Stimulated activated CD8-positive, alpha-beta memory T cell treated with anti-CD3 and anti-CD28 coated beads, Interleukin-15, amount 100 ng/mL, for 48 hours (primary cell): Measurements from ENCODE around the gene C16orf74.

Experiments
- DNase-seq, 2 donors: peaks; one replicate each; pipeline ENCODE4 v3.0.0-alpha.2; 2020; ENCODE audit warnings: low read depth in 2 of 2

Gene C16orf74

DNA sequence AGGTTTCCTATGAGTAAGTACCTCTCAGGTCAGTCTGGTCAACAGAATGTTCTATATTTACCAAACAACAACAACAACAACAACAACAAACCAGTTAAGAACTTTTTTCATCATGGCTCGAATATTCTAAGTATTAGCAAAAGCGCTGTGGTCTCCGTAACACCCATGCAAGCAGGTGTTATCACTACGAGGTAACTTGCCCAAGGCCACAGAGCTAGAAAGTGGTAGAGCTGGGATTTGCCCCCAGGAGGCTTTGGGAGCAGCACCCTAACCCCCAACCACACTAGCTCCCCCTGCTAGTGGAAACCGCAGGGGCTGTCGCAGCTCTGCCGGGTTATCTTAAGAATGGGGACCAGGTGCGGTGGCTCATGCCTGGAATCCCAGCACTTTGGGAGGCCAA, 23.9 kb upstream of the C16orf74 start:
- no peak for DNase-seq

DNA sequence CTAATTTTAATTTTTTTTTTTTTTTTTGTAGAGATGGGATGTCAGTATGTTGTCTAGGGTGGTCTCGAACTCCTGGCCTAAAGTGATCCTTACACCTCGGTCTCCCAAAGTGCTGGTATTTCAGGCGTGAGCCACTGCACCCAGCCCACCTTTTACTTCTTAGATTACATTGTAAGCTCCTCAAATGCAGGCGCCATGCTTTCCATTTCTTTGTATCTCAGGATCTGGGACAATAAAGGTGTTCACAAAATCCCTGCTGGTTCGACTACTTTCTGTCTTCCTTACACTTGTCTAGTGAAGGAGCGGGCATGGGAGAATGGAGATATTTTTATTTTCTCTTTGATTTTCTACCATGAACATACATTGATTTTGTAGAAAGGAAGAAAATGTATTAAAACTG, 23.2 kb upstream of the C16orf74 start:
- DNase-seq: no peak

DNA sequence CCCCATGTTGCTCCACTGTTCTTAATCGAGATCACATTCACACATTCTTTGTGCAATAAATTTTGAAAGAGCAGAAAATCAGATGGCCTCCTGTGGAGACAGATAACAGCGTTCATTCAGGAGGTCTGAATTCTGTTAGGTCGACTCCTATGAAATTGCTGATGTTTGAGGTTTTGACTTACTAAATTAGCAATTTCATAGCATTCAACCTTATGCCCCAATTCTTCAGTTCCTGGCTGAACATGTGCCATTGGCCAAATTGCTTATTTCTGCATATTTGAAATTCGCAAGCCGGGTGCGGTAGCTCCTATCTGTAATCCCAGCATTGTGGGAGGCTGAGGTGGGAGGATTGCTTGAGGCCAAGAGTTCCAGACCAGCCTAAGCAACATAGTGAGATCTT, 22.1 kb upstream of the C16orf74 start:
- DNase-seq: no peak

DNA sequence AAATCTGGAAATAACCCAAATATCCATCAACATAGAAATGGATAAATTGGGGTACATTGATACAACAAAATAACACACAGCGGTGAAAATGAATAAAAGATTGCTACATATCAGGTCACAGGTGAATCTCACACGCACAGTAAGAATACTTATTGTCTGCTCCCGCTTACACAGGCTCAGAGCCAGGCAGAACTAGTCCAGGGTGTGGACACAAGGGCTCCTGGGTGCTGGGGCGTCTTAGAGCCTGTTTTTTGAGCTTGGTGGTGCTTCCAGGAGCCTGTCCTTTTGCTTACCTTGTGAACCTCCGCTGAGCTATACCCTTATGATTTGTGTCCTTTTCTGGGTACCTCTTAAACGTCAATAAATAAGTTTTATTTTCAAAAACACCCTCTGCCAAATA, 19.8 kb upstream of the C16orf74 start:
- DNase-seq: no peak

DNA sequence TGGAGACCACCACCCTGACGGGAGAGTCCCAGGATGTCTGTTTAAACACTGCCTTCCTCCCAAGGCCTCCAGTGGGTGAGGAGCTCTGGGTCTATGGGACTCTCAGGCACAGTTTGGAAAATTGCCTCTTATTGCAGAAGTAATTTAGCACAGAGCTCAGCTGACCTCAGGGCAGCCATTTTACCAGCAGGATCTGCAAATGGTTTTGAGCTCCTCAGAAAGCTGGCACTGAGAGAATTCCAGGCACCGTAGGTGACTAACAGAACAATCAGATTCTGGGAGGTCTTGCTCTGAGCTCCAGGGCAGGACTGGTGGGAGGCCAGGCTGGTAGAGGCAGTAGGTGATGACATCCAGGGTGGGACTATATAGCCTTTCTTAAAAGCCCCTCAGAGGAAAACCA, 17.3 kb upstream of the C16orf74 start:
- DNase-seq: no peak

DNA sequence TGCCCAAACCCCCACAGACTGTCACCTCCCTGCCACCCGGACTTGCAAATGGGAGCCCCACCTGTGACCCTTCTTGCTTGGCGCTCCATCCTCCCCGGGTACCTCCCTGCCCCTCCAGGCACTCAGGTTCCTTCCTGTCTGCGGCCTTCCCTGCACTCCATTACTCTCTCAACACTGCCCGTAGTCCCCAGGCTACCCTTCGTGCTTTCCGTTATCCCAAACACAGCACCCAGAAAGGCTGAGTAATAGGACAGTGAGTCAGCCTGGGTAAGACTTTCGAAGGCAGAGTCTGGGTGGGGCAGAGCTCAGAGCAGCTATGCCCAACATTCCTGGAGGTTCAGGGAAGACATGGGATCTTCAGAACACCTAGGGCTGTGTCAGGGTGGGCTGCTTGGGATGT, 16.6 kb upstream of the C16orf74 start:
- DNase-seq: no peak

DNA sequence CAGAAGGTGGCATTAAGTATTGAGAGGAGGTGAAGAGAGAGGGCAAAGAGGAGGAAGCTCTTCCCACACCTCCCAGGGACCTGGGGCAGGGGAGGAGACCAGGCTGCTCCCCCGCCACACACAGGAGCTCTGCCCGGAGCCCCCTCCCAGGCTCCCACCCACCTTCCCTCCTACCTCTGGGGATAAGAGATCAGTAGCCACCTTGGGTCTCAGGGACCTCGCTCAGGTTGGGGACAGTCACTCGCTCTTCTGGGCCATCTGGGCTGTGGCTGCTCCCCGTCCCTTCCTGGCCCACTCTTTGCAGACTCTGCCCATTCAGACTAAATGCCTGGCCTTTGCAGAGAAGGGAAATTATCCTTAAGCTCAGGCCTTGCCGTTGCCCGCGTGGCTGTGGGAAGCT, 14.9 kb upstream of the C16orf74 start:
- DNase-seq: no peak

DNA sequence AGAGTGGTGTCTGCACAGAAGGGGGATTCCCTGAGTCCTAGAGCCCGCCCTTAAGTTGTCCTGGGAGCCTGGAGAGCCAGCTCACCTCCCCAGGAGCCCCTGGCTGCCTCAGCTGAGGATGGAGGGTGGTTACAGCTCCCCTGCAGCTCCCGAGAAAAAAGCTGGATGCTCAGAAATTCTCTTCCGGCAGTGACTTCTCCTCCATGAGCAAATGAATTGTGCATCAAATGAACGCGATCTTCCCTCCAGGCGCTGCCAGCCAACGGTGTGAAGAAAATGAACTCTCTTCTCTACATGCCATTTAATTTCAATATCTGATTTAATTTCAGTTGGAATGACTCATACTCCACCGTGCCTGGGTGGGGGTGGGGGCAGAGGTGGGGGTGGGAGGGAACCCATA, 14.3 kb upstream of the C16orf74 start:
- DNase-seq: no peak

DNA sequence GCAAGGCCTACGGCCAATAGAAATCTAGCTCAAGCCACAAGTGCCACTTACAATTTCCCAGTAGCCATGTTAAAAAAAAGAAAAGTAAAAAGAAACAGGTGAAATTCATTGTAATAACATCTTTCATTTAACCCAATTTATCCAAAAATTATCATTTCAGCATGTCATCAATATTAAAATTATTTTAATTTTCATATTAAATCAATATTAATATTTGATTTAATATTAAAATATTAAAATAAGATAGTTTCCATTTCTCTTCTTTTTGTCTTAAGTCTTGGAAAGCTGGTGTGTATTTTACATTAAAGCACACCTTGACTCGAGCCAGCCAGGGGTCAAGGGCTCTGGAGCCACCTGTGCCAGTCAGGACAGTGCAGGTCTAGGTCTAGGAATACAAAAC, 12.7 kb upstream of the C16orf74 start:
- no peak for DNase-seq

DNA sequence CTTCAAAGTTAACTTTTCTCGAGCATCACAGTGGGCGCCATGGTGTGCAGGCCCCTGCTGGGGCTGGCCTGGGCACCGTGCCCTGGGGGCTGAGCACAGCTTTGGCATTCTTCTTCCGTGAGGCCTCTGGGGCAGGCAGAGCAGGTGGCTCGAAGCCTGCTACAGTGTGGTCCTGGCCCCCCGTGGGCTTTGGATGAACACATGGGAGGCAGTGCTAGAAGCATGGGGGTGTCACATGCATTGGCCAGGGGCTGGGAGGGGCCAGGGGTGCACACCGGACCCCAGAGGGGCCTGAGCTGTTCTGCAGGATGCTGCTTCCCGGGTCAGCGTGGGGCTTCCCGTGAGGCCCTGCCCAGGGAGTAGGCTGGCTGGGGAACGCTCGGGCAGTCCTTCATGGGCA, 12.1 kb upstream of the C16orf74 start:
- DNase-seq: no peak

DNA sequence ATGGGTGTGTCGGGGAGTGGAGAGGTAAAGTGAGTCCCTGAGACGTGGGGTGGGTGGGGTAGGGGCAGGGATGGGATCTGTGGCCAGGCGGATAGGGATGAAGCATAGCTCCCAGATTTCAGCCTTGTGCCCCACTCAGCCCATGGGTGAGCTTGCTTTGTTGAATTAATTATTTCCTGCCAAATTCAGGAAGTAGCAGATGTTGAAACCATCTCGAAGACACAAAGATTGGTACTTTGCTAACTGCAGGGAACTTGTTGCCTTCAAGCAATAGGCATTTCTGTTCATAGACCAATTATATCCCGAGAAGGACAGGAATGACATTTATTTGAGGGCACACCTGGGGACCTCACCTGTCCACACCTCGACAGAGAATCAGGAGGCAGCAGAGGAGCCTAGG, 11.0 kb upstream of the C16orf74 start:
- no peak for DNase-seq

DNA sequence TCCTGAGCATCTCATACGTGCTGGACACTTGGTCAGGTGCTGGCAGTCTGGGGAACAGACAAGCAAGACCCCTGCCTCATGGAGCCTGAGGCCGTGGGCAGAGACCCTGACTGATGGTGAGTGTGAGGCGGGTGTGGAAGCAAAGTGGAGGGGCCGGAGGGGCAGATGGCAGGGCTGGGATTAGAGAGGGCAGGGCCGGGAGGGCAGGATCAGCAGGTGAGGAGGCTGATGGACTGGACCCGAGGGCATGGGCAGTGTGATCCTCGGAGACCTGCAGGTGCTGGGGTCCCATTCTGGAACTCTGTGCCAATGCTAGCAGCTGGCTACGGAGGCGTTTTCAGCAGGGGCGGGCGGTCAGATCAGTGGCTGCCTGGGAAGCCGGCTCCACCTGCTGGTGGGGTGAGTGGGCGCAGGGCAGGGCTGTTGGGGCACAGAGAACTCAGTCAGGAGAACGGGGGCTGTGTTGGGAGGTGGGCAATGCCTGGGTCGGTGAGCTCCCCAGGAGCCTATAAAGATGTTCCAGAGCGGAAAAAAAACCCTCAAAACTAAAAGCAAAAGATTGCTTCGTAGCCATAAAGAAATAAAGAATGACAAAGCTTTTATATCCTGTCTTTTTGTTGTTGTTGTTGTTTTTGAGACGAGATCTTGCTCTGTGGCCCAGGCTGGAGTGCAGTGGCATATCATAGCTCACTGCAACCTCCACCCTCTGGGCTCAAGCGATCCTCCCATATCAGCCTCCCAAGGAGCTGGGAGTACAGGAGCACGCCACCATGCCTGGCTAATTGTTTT, 8.9 kb upstream of the C16orf74 start:
- peak in 1 of 2 donors; percentile 16 for DNase-seq

DNA sequence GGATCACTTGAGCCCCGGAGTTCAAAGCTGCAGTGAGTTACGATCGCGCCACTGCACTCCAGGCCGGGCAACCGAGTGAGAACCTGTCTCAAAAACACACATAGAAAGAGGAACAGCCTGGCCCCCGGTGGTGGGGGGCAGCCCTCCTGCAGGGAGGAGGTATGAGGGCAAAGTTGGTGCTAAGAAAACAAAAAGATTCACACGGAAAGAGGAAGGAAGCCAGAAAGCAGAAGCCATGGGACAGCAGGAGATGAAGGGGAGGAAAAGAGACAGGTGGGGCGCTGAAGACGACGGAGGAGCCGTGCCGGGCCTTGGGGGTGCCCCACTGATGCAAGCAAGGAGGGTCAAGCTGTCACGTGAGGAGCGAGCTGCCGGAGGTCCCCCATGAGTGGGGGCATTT, 8.2 kb upstream of the C16orf74 start:
- no peak for DNase-seq

DNA sequence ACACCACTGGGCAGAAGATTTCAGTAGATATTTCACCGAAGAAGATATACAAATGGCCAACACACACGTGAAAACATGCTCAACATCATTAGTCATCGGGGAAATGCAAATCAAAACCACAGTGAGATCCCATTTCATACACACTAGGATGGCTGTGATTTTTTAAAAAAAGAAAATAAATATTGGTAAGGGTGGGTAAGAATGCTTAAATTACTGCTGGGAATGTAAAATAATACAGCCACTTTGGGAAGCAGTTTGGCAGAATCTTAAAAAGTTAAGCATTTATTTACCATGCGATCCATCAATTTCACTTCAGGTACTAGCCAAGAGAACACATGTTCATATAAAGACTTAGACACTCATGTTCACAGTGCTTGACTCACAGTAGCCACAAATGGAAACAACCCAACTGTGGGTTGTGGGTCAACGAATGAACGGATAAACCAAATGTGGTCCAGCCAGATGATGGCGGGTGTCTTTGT, 6.5 kb upstream of the C16orf74 start:
- DNase-seq: peak in 1 of 2 donors; percentile 35

DNA sequence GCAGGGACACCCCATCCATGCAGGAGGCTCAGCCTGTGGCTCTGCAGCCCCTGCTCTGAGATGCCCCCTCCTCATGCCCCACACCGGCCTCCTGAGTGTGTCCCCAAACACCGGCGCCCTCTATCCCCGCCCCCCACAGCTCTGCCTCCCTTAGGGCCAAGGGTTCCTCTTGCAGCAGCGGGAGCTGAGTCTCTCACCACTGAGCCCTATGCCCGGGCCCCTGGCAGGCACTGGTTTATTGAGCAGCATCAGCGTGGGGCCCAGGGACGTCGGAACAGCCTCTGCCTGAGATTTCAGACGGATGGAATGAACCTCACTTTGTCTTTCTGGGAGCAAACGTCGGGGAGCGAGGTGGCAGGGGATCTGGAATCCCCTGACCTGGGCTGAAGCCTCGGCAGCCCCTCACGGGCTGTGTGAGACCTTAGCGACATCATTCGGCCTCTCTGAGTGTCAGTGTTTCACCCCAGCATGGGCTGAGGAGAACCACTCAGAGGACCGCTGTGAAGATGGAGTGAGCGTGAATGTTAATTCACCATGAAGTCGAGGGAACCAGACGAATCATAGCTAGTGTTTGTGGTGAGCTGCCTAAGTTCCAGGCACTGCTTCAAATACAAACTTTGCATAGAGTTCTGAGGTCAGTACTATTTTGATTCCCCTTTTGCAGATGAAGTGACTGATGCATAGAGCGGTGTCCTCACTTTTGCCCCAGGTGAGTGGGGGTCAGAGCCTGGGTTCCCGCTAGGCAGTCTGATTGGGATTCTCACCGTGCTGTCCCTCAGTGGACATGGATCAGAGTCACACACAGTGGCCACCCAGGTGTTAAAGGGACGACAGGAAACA, 5.3 kb upstream of the C16orf74 start:
- DNase-seq: no peak

DNA sequence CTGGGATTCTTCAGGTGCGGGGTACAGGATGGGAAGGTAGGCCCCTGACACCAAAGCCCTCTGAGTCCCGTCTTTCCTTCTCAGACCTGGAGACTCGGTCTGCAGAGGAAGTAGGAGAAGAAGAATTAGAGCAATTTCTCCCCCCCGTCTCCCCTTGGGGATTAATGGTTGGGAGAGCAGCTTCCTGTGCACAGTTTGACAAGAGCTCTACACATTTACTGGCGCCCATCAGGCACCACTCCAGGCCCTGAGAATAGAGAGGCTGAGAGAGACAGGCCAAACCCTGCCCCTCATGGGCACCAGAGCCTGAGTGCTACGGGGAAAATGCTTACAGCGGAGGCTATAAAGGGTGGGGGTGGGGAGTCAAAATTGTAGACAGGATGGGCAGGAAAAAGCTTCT, 3.5 kb upstream of the C16orf74 start:
- no peak for DNase-seq

DNA sequence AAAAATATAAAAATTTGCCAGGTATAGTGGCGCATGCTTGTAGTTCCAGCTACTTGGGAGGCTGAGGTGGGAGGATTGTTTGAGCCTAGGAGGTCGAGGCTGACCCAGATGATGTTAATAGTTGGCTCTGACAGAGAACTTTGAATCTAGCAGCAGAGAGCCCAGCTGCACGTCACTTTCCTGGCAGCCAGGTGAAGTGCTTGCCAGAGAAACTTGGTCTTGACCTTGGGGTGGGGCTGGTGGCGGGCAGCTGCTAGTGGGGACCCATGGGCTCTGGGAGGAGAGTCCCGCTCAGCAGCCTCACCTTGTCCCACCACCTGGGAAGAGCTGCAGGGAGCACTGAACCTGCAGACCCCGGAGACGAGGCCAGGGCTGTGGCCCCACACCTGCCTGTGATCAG, 3.1 kb upstream of the C16orf74 start:
- no peak for DNase-seq

DNA sequence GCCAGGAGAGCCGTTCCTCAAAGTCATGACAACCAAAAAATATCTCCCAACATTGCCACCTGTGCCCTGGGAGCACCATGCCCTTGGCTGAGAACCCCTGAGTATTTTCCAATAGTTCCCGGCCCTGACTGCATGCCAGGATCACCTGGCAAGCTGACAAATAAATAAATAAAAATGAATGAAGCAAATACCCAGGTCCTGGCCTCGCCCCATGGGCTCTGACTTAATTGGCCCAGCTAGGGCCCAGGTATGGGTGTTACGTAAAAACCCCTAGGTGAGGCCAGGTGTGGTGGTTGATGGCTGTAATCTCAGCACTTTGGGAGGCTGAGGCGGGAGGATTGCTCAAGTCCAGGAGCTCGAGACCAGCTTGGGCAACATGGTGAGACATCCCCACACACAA, 2.7 kb upstream of the C16orf74 start:
- DNase-seq: no peak

DNA sequence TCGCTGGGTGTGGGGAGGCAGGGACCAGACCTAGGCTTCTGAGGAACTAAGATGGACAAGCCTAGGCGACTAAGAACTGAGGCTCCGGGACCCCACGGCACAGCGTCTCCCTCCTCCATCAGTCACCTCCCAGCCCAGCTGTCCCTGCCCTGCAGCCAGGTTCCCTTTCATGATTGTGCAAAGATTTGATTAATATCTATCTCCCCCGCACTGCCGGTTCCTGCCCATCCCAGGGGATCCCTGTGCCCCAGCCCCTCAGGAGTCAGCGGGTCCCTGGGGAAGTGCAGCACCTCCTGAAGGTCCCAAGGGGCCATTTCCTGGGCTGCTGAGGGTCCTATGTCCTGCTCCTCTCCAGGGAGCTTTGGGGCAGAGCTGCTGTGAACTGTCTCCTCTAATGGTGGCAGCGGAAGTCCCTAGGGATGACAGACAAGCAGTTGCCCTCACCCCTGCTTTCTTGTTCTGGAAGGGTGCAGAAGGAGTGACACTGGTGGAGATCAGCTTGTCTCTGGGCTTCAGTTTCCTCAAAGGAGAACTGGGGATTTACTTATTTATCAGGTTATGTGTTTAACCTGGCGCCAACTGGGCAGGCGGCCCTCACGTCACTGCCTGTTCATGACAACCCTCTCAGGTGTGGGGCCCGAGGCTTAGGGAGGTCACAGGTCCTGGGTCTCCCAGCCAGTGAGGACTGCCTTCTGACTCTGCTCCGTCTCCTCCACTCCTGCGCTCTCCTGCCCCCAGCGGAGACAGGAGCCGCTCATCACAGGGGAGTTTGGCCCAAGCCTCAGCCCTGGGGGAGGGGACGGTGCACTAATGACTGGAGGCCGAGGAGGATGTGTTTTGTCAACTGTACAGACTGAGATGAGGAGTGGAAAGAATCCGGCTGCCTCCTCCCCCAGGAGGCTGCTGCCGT, 1.9 kb upstream of the C16orf74 start:
- no peak for DNase-seq

DNA sequence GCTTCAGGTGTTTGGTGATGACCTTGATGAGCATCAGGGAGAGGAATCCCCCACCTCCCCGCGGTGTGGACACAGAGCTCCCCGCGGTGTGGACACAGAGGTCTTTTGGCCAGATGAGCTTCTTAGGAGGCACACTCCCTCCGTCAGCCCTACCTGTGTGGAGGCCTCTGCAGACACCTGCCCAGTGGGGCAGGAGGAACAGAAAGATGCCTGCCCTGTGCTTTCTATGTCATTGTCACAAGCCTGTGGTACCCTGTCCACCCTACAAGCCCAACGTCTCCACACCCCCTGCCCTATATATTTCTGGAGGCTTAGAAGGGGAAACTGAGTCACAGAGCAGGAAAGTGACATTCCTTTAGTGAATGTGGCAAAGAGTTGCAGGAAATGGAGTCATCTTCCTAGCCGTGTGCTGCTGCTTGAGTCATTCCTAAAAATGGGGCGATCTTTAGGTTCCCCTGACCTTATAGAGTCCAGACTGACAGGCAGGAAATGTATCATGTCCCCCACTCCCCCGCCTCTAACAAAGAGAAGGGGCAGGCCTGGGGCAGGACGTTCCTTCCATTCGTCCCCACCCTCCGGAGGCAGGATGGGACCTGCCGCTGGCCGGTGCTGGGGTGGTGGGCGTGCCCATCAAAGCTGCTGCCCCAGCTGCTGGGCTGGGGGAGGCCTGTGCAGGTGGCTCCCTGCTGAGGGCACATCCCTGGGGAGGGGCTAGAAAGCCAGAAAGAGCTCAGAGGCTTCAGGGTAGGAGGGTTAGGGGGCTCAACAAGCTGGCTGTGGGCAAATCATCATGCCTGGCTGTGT, 1.0 kb upstream of the C16orf74 start:
- DNase-seq: no peak

DNA sequence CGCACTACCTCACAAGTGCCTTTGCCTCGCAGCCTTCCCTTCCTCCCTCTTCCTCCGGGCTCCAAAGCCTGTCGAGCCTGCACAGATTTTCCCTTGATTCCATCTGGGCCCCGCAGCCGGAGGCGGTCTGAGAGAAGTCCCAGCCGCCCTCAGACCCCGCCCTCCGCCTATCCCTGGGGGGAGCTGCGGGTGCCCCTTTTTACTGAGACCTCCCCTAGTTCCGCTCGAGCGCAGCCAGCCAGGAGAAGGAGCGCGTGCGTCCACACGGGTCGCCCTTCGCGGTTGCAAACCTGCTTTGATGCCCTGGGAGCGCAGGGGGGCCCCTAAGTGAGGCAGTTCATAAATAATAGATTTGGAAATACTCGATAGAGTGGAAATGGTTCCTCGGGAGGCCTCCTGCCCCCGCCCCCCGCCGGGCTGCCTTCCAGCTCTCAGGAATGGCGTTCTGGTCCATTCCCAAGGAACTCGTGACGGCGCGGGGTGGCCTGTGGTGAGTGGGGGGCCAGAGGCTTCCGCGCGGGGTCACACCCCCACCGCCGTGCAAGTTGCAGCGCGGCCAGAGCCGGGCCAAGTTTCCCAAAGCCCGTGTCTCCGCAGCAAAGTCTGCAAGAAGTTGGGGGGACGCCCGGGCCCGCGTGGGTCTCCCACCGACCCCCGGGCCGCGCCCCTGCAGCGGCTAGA, 610 bp downstream of the C16orf74 start:
- peak in 1 of 2 donors; percentile 16 for DNase-seq
